SK-N-SH (cell line): ENCODE results near the gene LHX6. TPM values are rescaled to one million over a fixed set of nuclear protein-coding genes. Genes with fewer than 3 reads are reported as not detected.

ENCODE experiments used
- CTCF ChIA-PET: fragments of 300-600, 350-600 bp; formaldehyde crosslinking; extraction: SDS; loops from one replicate; lab custom pipeline; 2021; lab: Yijun Ruan, JAX
- POLR2A ChIA-PET: fragments of 350-600 bp; sonication (Branson Sonifier 250); formaldehyde crosslinking; extraction: SDS; loops from one replicate; lab custom pipeline; 2020; ENCODE audit warnings: antibody characterized with exemption, inconsistent platforms; lab: Yijun Ruan, JAX
- DNase-seq: peaks from one replicate; pipeline ENCODE4 v3.0.0; 2012
- H2AFZ ChIP-seq: fragments of 200-600 bp; sonication (generic); 2 replicates; pipeline ENCODE4 v1.8.1; 2016; ENCODE audit warnings: antibody characterized with exemption, mild to moderate bottlenecking, low read depth
- H3F3A ChIP-seq: fragments of 200-600 bp; sonication (generic); replicated peaks from 2 replicates; pipeline ENCODE3; 2016; ENCODE audit warnings: antibody characterized with exemption, mild to moderate bottlenecking; ENCODE audit not compliant: insufficient read depth
- H3K27ac ChIP-seq, 2 experiments: fragments of 200-500 bp in 1 of 2; fragments of 200-600 bp in 1 of 2; sonication (Bioruptor generic) in 1 of 2; sonication (generic), shearing (Covaris generic) in 1 of 2; 2 replicates each; pipeline versions ENCODE4 v1.5.1 to v1.6.1; 2014 to 2016; ENCODE audit warnings: low read depth in 2 of 2, inconsistent platforms in 1 of 2, low read length in 1 of 2, mild to moderate bottlenecking in 1 of 2, mixed read lengths in 1 of 2
- H3K27me3 ChIP-seq: fragments of 200-600 bp; sonication (generic), shearing (Covaris generic); 2 replicates; pipeline ENCODE4 v1.6.1; 2016; ENCODE audit warnings: mixed run types; ENCODE audit not compliant: insufficient read depth
- H3K36me3 ChIP-seq, 2 experiments: fragments of 200-500 bp in 1 of 2; fragments of 200-600 bp in 1 of 2; sonication (Bioruptor generic) in 1 of 2; sonication (generic) in 1 of 2; replicated peaks in 1 of 2; 2 replicates each; pipeline versions ENCODE3 to v1.5.1; 2014 to 2016; ENCODE audit warnings: low read length in 1 of 2, mild to moderate bottlenecking in 1 of 2; ENCODE audit not compliant: insufficient read depth in 2 of 2, control insufficient read depth in 1 of 2
- H3K4me1 ChIP-seq, 2 experiments: fragments of 200-500 bp in 1 of 2; fragments of 200-600 bp in 1 of 2; sonication (Bioruptor generic) in 1 of 2; sonication (generic), shearing (Covaris generic) in 1 of 2; 2 replicates each; pipeline versions ENCODE4 v1.5.1 to v1.6.1; 2014 to 2016; ENCODE audit warnings: low read depth in 1 of 2, low read length in 1 of 2, mixed run types in 1 of 2; ENCODE audit not compliant: insufficient read depth in 2 of 2, control insufficient read depth in 1 of 2
- H3K4me2 ChIP-seq: fragments of 200-600 bp; sonication (generic), shearing (Covaris generic); 2 replicates; pipeline ENCODE4 v1.6.1; 2017; ENCODE audit warnings: mixed run types
- H3K4me3 ChIP-seq, 2 experiments: fragments of 200-500 bp in 1 of 2; fragments of 200-600 bp in 1 of 2; sonication (Bioruptor generic) in 1 of 2; sonication (generic), shearing (Covaris generic) in 1 of 2; 2 replicates each; pipeline versions ENCODE4 v1.5.1 to v1.8.1; 2014 to 2016; ENCODE audit warnings: low read depth in 2 of 2, inconsistent platforms in 1 of 2, low read length in 1 of 2, mild to moderate bottlenecking in 1 of 2, mixed read lengths in 1 of 2, moderate library complexity in 1 of 2
- H3K79me2 ChIP-seq: fragments of 200-600 bp; sonication (generic); 2 replicates; pipeline ENCODE4 v1.8.1; 2017; ENCODE audit warnings: mild to moderate bottlenecking; ENCODE audit not compliant: insufficient read depth
- H3K9ac ChIP-seq: fragments of 200-600 bp; sonication (generic); 2 replicates; pipeline ENCODE4 v1.6.1; 2017; ENCODE audit warnings: mixed run types
- H3K9me2 ChIP-seq: fragments of 200-600 bp; sonication (generic); 2 replicates; pipeline ENCODE4 v1.6.1; 2017; ENCODE audit warnings: mixed run types
- H3K9me3 ChIP-seq: fragments of 200-600 bp; sonication (generic); 2 replicates; pipeline ENCODE4 v1.6.1; 2017; ENCODE audit warnings: mixed run types, mild to moderate bottlenecking, moderate library complexity
- H4K20me1 ChIP-seq: fragments of 200-600 bp; sonication (generic); 2 replicates; pipeline ENCODE4 v1.6.1; 2017; ENCODE audit warnings: mild to moderate bottlenecking, mixed run types; ENCODE audit not compliant: insufficient read depth
- CHD2 ChIP-seq: fragments of 150-350 bp; IDR thresholded peaks from 2 replicates; pipeline ENCODE4 v1.6.1; 2018; ENCODE audit warnings: low read length; ENCODE audit not compliant: partially characterized antibody
- EZH2phosphoT487 ChIP-seq: fragments of 200-600 bp; sonication (generic); IDR thresholded peaks from 2 replicates; pipeline ENCODE4 v1.6.1; 2017; ENCODE audit warnings: low read depth, mixed run types, mild to moderate bottlenecking, antibody characterized with exemption, moderate library complexity, borderline replicate concordance
- FOXJ3 ChIP-seq: sonication (generic); formaldehyde crosslinking; IDR thresholded peaks from 2 replicates; pipeline ENCODE4 v1.5.1; 2020; ENCODE audit warnings: mild to moderate bottlenecking, missing genetic modification reagents
- FOXM1 ChIP-seq: IDR thresholded peaks from 2 replicates; pipeline ENCODE4 v1.4.0; 2012; ENCODE audit warnings: low read depth, mild to moderate bottlenecking
- GABPA ChIP-seq: IDR thresholded peaks from 2 replicates; pipeline ENCODE4 v1.4.0; 2012; ENCODE audit warnings: low read depth, mild to moderate bottlenecking
- GATA2 ChIP-seq: sonication (generic); formaldehyde crosslinking; IDR thresholded peaks from 2 replicates; pipeline ENCODE4 v1.5.0; 2020; ENCODE audit warnings: mild to moderate bottlenecking, missing genetic modification reagents
- JUND ChIP-seq: IDR thresholded peaks from 2 replicates; pipeline ENCODE4 v1.4.0; 2012
- MEF2A ChIP-seq: IDR thresholded peaks from 2 replicates; pipeline ENCODE4 v1.4.0; 2012; ENCODE audit warnings: low read depth, borderline replicate concordance
- NFIC ChIP-seq: IDR thresholded peaks from 2 replicates; pipeline ENCODE4 v1.4.0; 2012; ENCODE audit warnings: borderline replicate concordance
- POLR2AphosphoS5 ChIP-seq: IDR thresholded peaks from 2 replicates; pipeline ENCODE4 v1.6.1; 2012; ENCODE audit warnings: low read depth, low read length
- RAD21 ChIP-seq: IDR thresholded peaks from 2 replicates; pipeline ENCODE4 v1.6.1; 2012; ENCODE audit warnings: mild to moderate bottlenecking, low read length
- RCOR1 ChIP-seq: fragments of 150-350 bp; IDR thresholded peaks from 2 replicates; pipeline ENCODE4 v1.6.1; 2017; ENCODE audit warnings: antibody characterized with exemption, low read length
- SMC3 ChIP-seq: IDR thresholded peaks from 2 replicates; pipeline ENCODE4 v1.6.1; 2012; ENCODE audit warnings: low read depth, low read length, improper control_type of control experiment
- TEAD4 ChIP-seq: IDR thresholded peaks from 2 replicates; pipeline ENCODE4 v1.4.0; 2012; ENCODE audit warnings: mild to moderate bottlenecking, borderline replicate concordance; ENCODE audit not compliant: insufficient read depth
- WGBS: methylation state at CpG from one replicate; pipeline ENCODE4 v1.1.6; 2017; ENCODE audit warnings: low lambda C conversion rate; 5-methylcytosine and 5-hydroxymethylcytosine counted together
- polyA plus RNA-seq, 3 experiments: library from polyadenylated mRNA; depleted of rRNA; stranded (reverse); fragments of >200 nt; gene quantifications; 2 replicates each; pipeline ENCODE4 v1.2.3, GENCODE V29; 2012
- TF ChIP-seq, protein P1 (sequence below): IDR thresholded peaks from 2 replicates; pipeline ENCODE4 v1.4.0; 2012; ENCODE audit warnings: low read depth
- TF ChIP-seq, protein P2 (sequence below): fragments of 150-350 bp; IDR thresholded peaks from 2 replicates; pipeline ENCODE4 v1.6.1; 2016; ENCODE audit warnings: mild to moderate bottlenecking, low read depth, low read length
- TF ChIP-seq, protein P3 (sequence below): IDR thresholded peaks from 2 replicates; pipeline ENCODE4; 2012

Gene LHX6
- polyA plus RNA-seq, 1 of the 3 experiments (the other 2 are of a cell fraction) = 0.02 TPM

DNA sequence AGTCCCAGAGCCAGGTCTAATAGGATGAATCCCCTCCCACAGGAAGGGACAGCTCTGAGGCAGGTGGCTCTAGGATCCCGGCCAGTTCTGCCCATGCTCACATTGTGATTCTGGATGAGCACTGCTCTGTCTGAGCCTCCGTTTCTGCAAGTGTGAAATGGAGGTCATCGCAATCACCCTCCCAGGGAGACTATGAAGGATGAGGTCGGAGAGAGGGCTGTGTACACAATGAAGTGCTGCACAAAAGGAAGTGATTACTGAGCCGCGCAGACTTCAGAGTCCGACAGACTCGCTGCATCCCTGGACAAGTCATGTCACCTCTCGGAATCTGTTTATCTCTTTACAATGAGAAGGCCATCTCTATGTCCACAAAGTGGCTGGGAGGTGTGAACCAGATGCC is 21.7 kb downstream of the LHX6 start:
- no peaks in the 10 kb centered on the region for H3F3A ChIP-seq
- no peak overlapping the region for H3K4me2 ChIP-seq
- H3K4me3 ChIP-seq = no peak overlapping the region
- no peak overlapping the region for H3K27ac ChIP-seq
- no peak for DNase-seq
- H2AFZ ChIP-seq = no peak overlapping the region
- ChIA-PET CTCF (interaction anchor here (0.9 to 1.4 kb wide), 3 partner anchors 49 to 84 kb away, joined by 3 to 5 read pairs (median 4); no protein-coding TSS in a partner anchor), POLR2A (no interaction called here)
- no peaks in the 10 kb centered on the region for H4K20me1 ChIP-seq
- peaks cover 45% of the 10 kb centered on the region for H3K27me3 ChIP-seq
- no peaks in the 10 kb centered on the region for H3K79me2 ChIP-seq
- H3K4me1 ChIP-seq = peaks cover 0 to 10% of the 10 kb centered on the region in 2 experiments; a peak in 1 of 4 replicates
- no peaks in the 10 kb centered on the region for H3K36me3 ChIP-seq
- H3K9me2 ChIP-seq = no peaks in the 10 kb centered on the region
- no peak overlapping the region for H3K9ac ChIP-seq
- TF ChIP-seq, protein P1, sequence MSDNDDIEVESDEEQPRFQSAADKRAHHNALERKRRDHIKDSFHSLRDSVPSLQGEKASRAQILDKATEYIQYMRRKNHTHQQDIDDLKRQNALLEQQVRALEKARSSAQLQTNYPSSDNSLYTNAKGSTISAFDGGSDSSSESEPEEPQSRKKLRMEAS = no peak
- no peak for TF ChIP-seq SMC3
- TF ChIP-seq RAD21 = no peak
- no peak for TF ChIP-seq POLR2AphosphoS5
- no peak for TF ChIP-seq CHD2
- 81% methylated on average over 6 of the region's 9 CpGs for WGBS
- H3K9me3 ChIP-seq = no peaks in the 10 kb centered on the region

DNA sequence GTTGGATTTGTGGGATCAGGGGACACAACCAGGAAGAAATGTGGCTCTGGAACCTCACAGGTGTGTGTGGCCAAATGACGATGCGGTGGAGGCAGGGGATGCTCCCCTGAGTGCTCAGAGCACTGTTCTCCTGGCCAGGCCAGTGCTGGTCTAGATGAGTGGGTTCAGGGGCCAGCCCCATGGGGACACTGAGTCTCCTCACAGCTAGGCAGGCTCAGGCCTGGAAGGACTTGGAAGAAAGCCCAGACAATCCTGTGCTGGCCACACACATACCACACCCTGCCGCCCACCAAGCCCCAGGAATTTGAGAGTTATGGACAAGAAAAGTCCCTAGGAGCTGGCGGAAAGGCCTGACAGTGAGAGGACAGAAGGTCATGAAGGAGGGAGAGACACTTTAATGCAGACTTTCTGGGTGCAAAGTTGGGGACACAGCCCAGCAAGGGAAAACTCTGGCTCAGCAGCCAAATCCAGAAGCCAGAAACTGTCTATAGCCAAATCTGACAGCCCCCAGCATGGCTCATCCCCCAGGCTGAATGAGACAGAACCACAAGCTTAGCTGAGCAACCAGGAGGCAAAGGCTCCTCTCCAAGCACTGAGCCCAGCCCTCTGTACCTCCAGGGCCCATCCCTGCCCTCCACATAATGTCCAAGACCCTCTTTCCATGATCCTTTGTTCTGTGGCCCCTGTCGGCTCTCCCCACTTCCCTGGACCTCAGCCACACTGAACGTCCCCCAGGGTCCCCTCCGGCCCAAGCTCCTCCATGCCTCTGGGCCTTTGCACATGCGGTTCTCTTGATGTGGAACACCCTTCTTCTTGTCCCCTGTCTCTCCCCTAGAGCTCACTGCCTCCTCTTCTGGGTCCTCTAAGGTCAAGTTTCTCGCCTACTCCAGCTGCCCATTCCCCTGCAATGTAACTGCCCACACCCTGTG is 22.4 kb downstream of the LHX6 start:
- H3K4me1 ChIP-seq = peaks cover 0 to 10% of the 10 kb centered on the region in 2 experiments; a peak in 1 of 4 replicates
- CTCF ChIA-PET = interaction anchor here (1.4 kb wide), 1 partner anchor 49 kb away, joined by 5 read pairs; no protein-coding TSS in a partner anchor

DNA sequence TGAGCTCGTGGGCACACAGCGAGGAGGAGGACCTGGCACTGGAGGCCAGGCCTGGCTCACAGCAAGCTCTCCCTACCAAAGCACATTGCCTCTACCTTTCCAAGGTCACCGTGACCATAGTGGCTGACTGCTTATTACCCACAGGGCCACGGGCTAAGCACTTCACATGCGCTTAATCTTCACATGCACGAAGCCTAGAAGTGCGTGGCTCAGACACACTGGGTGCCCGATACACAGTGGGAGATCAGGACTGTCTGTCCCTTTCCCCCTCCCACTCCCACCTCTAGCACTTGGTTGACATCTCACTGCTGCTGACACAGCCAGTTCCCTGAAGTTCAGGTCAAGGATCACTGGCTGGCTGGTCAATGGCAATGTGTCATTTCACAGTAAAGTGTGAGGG is 23.6 kb downstream of the LHX6 start:
- H3K9me2 ChIP-seq = no peaks in the 10 kb centered on the region
- H3K27ac ChIP-seq = no peak overlapping the region
- WGBS = 85% methylated on average over 6 of the region's 8 CpGs
- CTCF ChIA-PET = no interaction called here
- H4K20me1 ChIP-seq = no peaks in the 10 kb centered on the region
- no peak overlapping the region for H3K4me2 ChIP-seq
- H2AFZ ChIP-seq = no peak overlapping the region
- peaks cover 0 to 10% of the 10 kb centered on the region in 2 experiments; a peak in 1 of 4 replicates for H3K4me1 ChIP-seq
- POLR2A ChIA-PET = no interaction called here
- no peaks in the 10 kb centered on the region for H3F3A ChIP-seq
- H3K4me3 ChIP-seq = no peak overlapping the region
- H3K9me3 ChIP-seq = no peaks in the 10 kb centered on the region
- peaks cover 26% of the 10 kb centered on the region; the same call in 1 of the 2 replicates for H3K27me3 ChIP-seq
- no peaks in the 10 kb centered on the region for H3K79me2 ChIP-seq
- DNase-seq = no peak
- no peaks in the 10 kb centered on the region for H3K36me3 ChIP-seq
- no peak overlapping the region for H3K9ac ChIP-seq
- TF ChIP-seq JUND (no peak), MEF2A (no peak), FOXJ3 (CRISPR knock-in tag) (no peak), TEAD4 (no peak), GATA2 (no peak), EZH2phosphoT487 (no peak), RCOR1 (no peak), SMC3 (no peak), NFIC (no peak)
- TF ChIP-seq, protein P2, sequence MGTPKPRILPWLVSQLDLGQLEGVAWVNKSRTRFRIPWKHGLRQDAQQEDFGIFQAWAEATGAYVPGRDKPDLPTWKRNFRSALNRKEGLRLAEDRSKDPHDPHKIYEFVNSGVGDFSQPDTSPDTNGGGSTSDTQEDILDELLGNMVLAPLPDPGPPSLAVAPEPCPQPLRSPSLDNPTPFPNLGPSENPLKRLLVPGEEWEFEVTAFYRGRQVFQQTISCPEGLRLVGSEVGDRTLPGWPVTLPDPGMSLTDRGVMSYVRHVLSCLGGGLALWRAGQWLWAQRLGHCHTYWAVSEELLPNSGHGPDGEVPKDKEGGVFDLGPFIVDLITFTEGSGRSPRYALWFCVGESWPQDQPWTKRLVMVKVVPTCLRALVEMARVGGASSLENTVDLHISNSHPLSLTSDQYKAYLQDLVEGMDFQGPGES = no peak

More for the DNA sequence above, 22.4 kb downstream of the LHX6 start:
- Histone ChIP-seq H3K79me2 (no peaks in the 10 kb centered on the region), H3K9me3 (no peaks in the 10 kb centered on the region), H3K27ac (no peak overlapping the region), H3K27me3 (peaks cover 38% of the 10 kb centered on the region), H3F3A (no peaks in the 10 kb centered on the region), H3K9me2 (no peaks in the 10 kb centered on the region), H3K9ac (no peak overlapping the region), H3K36me3 (no peaks in the 10 kb centered on the region), H2AFZ (no peak overlapping the region), H3K4me3 (no peak overlapping the region), H4K20me1 (no peaks in the 10 kb centered on the region), H3K4me2 (no peak overlapping the region)
- POLR2A ChIA-PET = no interaction called here
- DNase-seq = no peak
- WGBS = 64% methylated on average over 7 of the region's 9 CpGs
- TF ChIP-seq, protein P3, sequence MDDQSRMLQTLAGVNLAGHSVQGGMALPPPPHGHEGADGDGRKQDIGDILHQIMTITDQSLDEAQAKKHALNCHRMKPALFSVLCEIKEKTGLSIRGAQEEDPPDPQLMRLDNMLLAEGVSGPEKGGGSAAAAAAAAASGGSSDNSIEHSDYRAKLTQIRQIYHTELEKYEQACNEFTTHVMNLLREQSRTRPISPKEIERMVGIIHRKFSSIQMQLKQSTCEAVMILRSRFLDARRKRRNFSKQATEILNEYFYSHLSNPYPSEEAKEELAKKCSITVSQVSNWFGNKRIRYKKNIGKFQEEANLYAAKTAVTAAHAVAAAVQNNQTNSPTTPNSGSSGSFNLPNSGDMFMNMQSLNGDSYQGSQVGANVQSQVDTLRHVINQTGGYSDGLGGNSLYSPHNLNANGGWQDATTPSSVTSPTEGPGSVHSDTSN = no peak
- no peak for TF ChIP-seq GABPA
- no peak for TF ChIP-seq FOXM1
